Epithelial cell of proximal tubule (primary cell): ENCODE data around the gene MAP2. TPM values are rescaled to one million over a fixed set of nuclear protein-coding genes. Genes with fewer than 3 reads are reported as not detected.

Source experiments
- DNase-seq: peaks from one replicate; pipeline ENCODE4 v3.0.0-alpha.2; 2011; ENCODE audit warnings: low read depth
- H3K4me3 ChIP-seq: 2 replicates; pipeline ENCODE4 v1.5.1; 2011; ENCODE audit warnings: low read depth, mild to moderate bottlenecking, low read length
- CTCF ChIP-seq: conservative IDR thresholded peaks from 2 replicates; pipeline ENCODE4 v1.5.1; 2012; ENCODE audit warnings: low read depth, mild to moderate bottlenecking, low read length
- total RNA-seq: library from RNA; depleted of rRNA; stranded (reverse); fragments of >200 nt; gene quantifications from 2 replicates; pipeline ENCODE4 v1.2.3, GENCODE V29; 2015

The MAP2 gene
- total RNA-seq, 1 donor from 2014 or later = 12.2 TPM

GRCh38 chr2:209690029-209690754, 266.3 kb downstream of the MAP2 start:
- DNase-seq = no peak
- TF ChIP-seq CTCF = no peak
- H3K4me3 ChIP-seq = no peak overlapping the region

- TF ChIP-seq CTCF = no peak
- DNase-seq = no peak
- H3K4me3 ChIP-seq = no peak overlapping the region
These were observed 270.9 kb downstream of the MAP2 start for GRCh38 chr2:209694748-209695147.

GRCh38 chr2:209696836-209697711, 273.2 kb downstream of the MAP2 start:
- no peak for TF ChIP-seq CTCF
- H3K4me3 ChIP-seq = no peak overlapping the region
- DNase-seq = no peak

- no peak for DNase-seq
- no peak for TF ChIP-seq CTCF
These were observed 278.9 kb downstream of the MAP2 start for GRCh38 chr2:209702775-209703174.

GRCh38 chr2:209713219-209713618, 289.4 kb downstream of the MAP2 start:
- no peak overlapping the region for H3K4me3 ChIP-seq
- DNase-seq = no peak
- TF ChIP-seq CTCF = no peak

More at GRCh38 chr2:209702775-209703174, 278.9 kb downstream of the MAP2 start:
- no peak overlapping the region for H3K4me3 ChIP-seq

GRCh38 chr2:209719034-209719433, 295.2 kb downstream of the MAP2 start:
- DNase-seq = no peak
- TF ChIP-seq CTCF = no peak
- H3K4me3 ChIP-seq = no peak overlapping the region
